IMR-90 (cell line): ENCODE measurements around the gene CNTLN. TPM values are rescaled to one million over a fixed set of nuclear protein-coding genes. Genes with fewer than 3 reads are reported as not detected.

Source experiments
- ATAC-seq: fragments of 200-7000 bp; cut with Tn5 transposase; 2 replicates; pipeline ENCODE4 v1.9.1; 2020; ENCODE audit warnings: low read depth, mild to moderate bottlenecking, moderate library complexity
- BruUV-seq: library from RNA; stranded (reverse); fragments of 400-500 nt; replicated peaks from 2 replicates; lab custom pipeline; 2021; lab: Mats Ljungman, UMichigan
- CTCF ChIA-PET: fragments of 300-600 bp; formaldehyde crosslinking; extraction: SDS; loops from one replicate; lab custom pipeline; 2021; ENCODE audit warnings: antibody characterized with exemption; lab: Yijun Ruan, JAX
- POLR2A ChIA-PET: fragments of 300-600 bp; sonication (Branson Sonifier 250); formaldehyde crosslinking; loops from one replicate; lab custom pipeline; 2022; ENCODE audit warnings: antibody characterized with exemption; ENCODE audit not compliant: unreplicated experiment; lab: Charles Lee
- DNase-seq: peaks from one replicate; pipeline ENCODE4 v3.0.0; 2013
- H2AFZ ChIP-seq: replicated peaks from 2 replicates; pipeline ENCODE3; 2013; ENCODE audit warnings: low read length, mild to moderate bottlenecking; ENCODE audit not compliant: poor library complexity
- H2AK5ac ChIP-seq: 2 replicates; pipeline ENCODE4 v1.6.1; 2013; ENCODE audit warnings: low read depth, low read length, inconsistent platforms
- H2AK9ac ChIP-seq: replicated peaks from 2 replicates; pipeline ENCODE3; 2013; ENCODE audit warnings: mild to moderate bottlenecking, low read depth, low read length, moderate library complexity; ENCODE audit not compliant: poor library complexity
- H2BK120ac ChIP-seq: 2 replicates; pipeline ENCODE4 v1.6.1; 2013; ENCODE audit warnings: low read depth, low read length, inconsistent platforms
- H2BK15ac ChIP-seq: 3 replicates; pipeline ENCODE4 v1.6.1; 2013; ENCODE audit warnings: low read depth, low read length, inconsistent platforms
- H2BK20ac ChIP-seq: 2 replicates; pipeline ENCODE4 v1.6.1; 2013; ENCODE audit warnings: low read depth, mild to moderate bottlenecking, inconsistent platforms, low read length, moderate library complexity
- H2BK5ac ChIP-seq: 2 replicates; pipeline ENCODE4 v1.6.1; 2013; ENCODE audit warnings: mild to moderate bottlenecking, low read depth, low read length, inconsistent platforms; ENCODE audit not compliant: poor library complexity, severe bottlenecking
- H3K14ac ChIP-seq: replicated peaks from 2 replicates; pipeline ENCODE4 v1.6.1; 2013; ENCODE audit warnings: low read depth, low read length, inconsistent platforms
- H3K18ac ChIP-seq: 2 replicates; pipeline ENCODE4 v1.6.1; 2013; ENCODE audit warnings: low read depth, low read length, control low read depth
- H3K23ac ChIP-seq: 2 replicates; pipeline ENCODE4 v1.6.1; 2013; ENCODE audit warnings: low read depth, low read length, inconsistent platforms
- H3K27ac ChIP-seq: 2 replicates; pipeline ENCODE4 v1.5.1; 2013; ENCODE audit warnings: mild to moderate bottlenecking, control low read depth, low read length; ENCODE audit not compliant: insufficient read depth
- H3K27me3 ChIP-seq: 2 replicates; pipeline ENCODE4 v1.6.1; 2013; ENCODE audit warnings: low read length; ENCODE audit not compliant: control insufficient read depth, insufficient read depth
- H3K36me3 ChIP-seq: 2 replicates; pipeline ENCODE4 v1.6.1; 2013; ENCODE audit warnings: low read length, mixed read lengths; ENCODE audit not compliant: control insufficient read depth, insufficient read depth
- H3K4ac ChIP-seq: 2 replicates; pipeline ENCODE4 v1.6.1; 2013; ENCODE audit warnings: low read depth, low read length, inconsistent platforms
- H3K4me1 ChIP-seq: 2 replicates; pipeline ENCODE4 v1.6.1; 2013; ENCODE audit warnings: low read length, mixed read lengths; ENCODE audit not compliant: control insufficient read depth, insufficient read depth
- H3K4me2 ChIP-seq: 2 replicates; pipeline ENCODE4 v1.6.1; 2013; ENCODE audit warnings: low read depth, mild to moderate bottlenecking, control low read depth, low read length, moderate library complexity
- H3K4me3 ChIP-seq: 2 replicates; pipeline ENCODE4 v1.5.1; 2013; ENCODE audit warnings: low read depth, mild to moderate bottlenecking, control low read depth, low read length, moderate library complexity; ENCODE audit not compliant: insufficient read depth
- H3K56ac ChIP-seq: 2 replicates; pipeline ENCODE4 v1.6.1; 2013; ENCODE audit warnings: low read length, inconsistent platforms; ENCODE audit not compliant: insufficient read depth; ENCODE audit errors: extremely low read depth
- H3K79me1 ChIP-seq, 2 experiments: 2 replicates each; pipeline ENCODE4 v1.6.1; 2013; ENCODE audit warnings: low read length in 2 of 2, inconsistent platforms in 1 of 2, low read depth in 1 of 2
- H3K9ac ChIP-seq: 2 replicates; pipeline ENCODE4 v1.6.1; 2013; ENCODE audit warnings: low read depth, low read length, control low read depth
- H3K9me1 ChIP-seq: 2 replicates; pipeline ENCODE4 v1.6.1; 2013; ENCODE audit warnings: low read length, inconsistent platforms; ENCODE audit not compliant: insufficient read depth
- H3K9me3 ChIP-seq: 2 replicates; pipeline ENCODE4 v1.6.1; 2013; ENCODE audit warnings: low read length; ENCODE audit not compliant: control insufficient read depth, insufficient read depth
- H4K20me1 ChIP-seq: 2 replicates; pipeline ENCODE4 v1.6.1; 2013; ENCODE audit warnings: low read length, inconsistent platforms; ENCODE audit not compliant: insufficient read depth
- H4K5ac ChIP-seq: 2 replicates; pipeline ENCODE4 v1.6.1; 2013; ENCODE audit warnings: mild to moderate bottlenecking, low read depth, low read length, control low read depth
- H4K8ac ChIP-seq, 2 experiments: 2 replicates each; pipeline ENCODE4 v1.6.1; 2013; ENCODE audit warnings: low read depth in 2 of 2, low read length in 2 of 2, control low read depth in 1 of 2, inconsistent platforms in 1 of 2
- H4K91ac ChIP-seq: 2 replicates; pipeline ENCODE4 v1.6.1; 2013; ENCODE audit warnings: low read depth, low read length, inconsistent platforms; ENCODE audit not compliant: insufficient read depth
- BHLHE40 ChIP-seq: fragments of 150-350 bp; IDR thresholded peaks from 2 replicates; pipeline ENCODE4 v1.6.1; 2016; ENCODE audit warnings: mild to moderate bottlenecking, low read depth, low read length
- CHD1 ChIP-seq: IDR thresholded peaks from 2 replicates; pipeline ENCODE4 v1.6.1; 2012; ENCODE audit warnings: low read depth, low read length, improper control_type of control experiment
- MAFK ChIP-seq: IDR thresholded peaks from 2 replicates; pipeline ENCODE4 v1.6.1; 2012; ENCODE audit warnings: low read depth, low read length, improper control_type of control experiment
- MXI1 ChIP-seq: IDR thresholded peaks from 2 replicates; pipeline ENCODE4 v1.6.1; 2012; ENCODE audit warnings: low read depth, mild to moderate bottlenecking, low read length, moderate library complexity, borderline replicate concordance
- NFE2L2 ChIP-seq: fragments of 150-350 bp; IDR thresholded peaks from 2 replicates; pipeline ENCODE4 v1.6.1; 2016; ENCODE audit warnings: low read depth, mild to moderate bottlenecking, low read length
- SMC3 ChIP-seq: fragments of 150-350 bp; IDR thresholded peaks from 2 replicates; pipeline ENCODE4 v1.6.1; 2016; ENCODE audit warnings: low read depth, mild to moderate bottlenecking, antibody characterized with exemption, low read length, moderate library complexity
- WGBS, 2 experiments: methylation state at CpG; one replicate each; pipeline versions ENCODE4 v1.1.5 to v1.1.7; 2013; ENCODE audit warnings: missing lambda C conversion rate in 2 of 2; ENCODE audit not compliant: insufficient read length in 1 of 2; ENCODE audit errors: extremely low coverage in 2 of 2; 5-methylcytosine and 5-hydroxymethylcytosine counted together
- dilution Hi-C: fragments of 300-500 bp; cut with HindIII; formaldehyde crosslinking; loops from one replicate; pipeline ENCODE4 v1.14.3; 2018; ENCODE audit warnings: low sequenced_read_pairs; ENCODE audit not compliant: unreplicated experiment
- in situ Hi-C: fragments of 300-500 bp; cut with MboI; formaldehyde crosslinking; loops from 3 replicates; pipeline ENCODE4 v1.14.3; 2019; ENCODE audit warnings: low sequenced_read_pairs, inconsistent platforms, mixed read lengths
- intact Hi-C: fragments of 100-400 bp; cut with micrococcal nuclease; formaldehyde crosslinking; loops from 2 replicates; pipeline ENCODE4 v1.10.0; 2022
- polyA plus RNA-seq, 3 experiments: library from polyadenylated mRNA; depleted of rRNA; stranded (reverse); fragments of >200 nt; gene quantifications; 2 replicates each; pipeline ENCODE4 v1.2.3, GENCODE V29; 2012; ENCODE audit warnings: low replicate concordance in 1 of 3
- total RNA-seq: library from RNA; depleted of rRNA; stranded (reverse); fragments of >200 nt; gene quantifications from 2 replicates; pipeline ENCODE4 v1.2.3, GENCODE V29; 2012
- TF ChIP-seq, protein P1 (sequence below): fragments of 150-350 bp; IDR thresholded peaks from 2 replicates; pipeline ENCODE4 v1.6.1; 2016; ENCODE audit warnings: low read depth, mild to moderate bottlenecking, low read length, moderate library complexity, borderline replicate concordance

The CNTLN gene
- total and polyA plus RNA-seq, 2 of the 4 experiments (the other 2 are of a cell fraction), result 3.8 to 5.9 TPM

- H3K36me3 ChIP-seq, result no peaks in the 10 kb centered on the region
- no peak overlapping the region for H2AK9ac ChIP-seq
- H2AK5ac ChIP-seq, result no peak overlapping the region
- H3K27me3 ChIP-seq, result no peaks in the 10 kb centered on the region
- no peak overlapping the region for H3K14ac ChIP-seq
- no peaks in the 10 kb centered on the region for H4K20me1 ChIP-seq
- no peaks in the 10 kb centered on the region for H3K79me1 ChIP-seq
- H3K9ac ChIP-seq, result no peak overlapping the region
- no peak overlapping the region for H3K27ac ChIP-seq
- ChIA-PET POLR2A (no interaction called here), CTCF (no interaction called here)
- H2BK20ac ChIP-seq, result no peak overlapping the region
- dilution Hi-C loops, result no loop called here
- intact Hi-C loops, result no loop called here
- no peak overlapping the region for H4K8ac ChIP-seq
- no peaks in the 10 kb centered on the region for H3K9me1 ChIP-seq
- H3K56ac ChIP-seq, result no peak overlapping the region
- no peak overlapping the region for H2BK120ac ChIP-seq
- H4K5ac ChIP-seq, result no peak overlapping the region
- H2AFZ ChIP-seq, result no peak overlapping the region
- H3K23ac ChIP-seq, result no peak overlapping the region
- H3K4me2 ChIP-seq, result no peak overlapping the region
- BruUV-seq, result no TSS peak
- WGBS, 2 experiments, result no CpG with 5 or more reads among the region's 6 CpGs
- no peak overlapping the region for H4K91ac ChIP-seq
- DNase-seq (no peak), ATAC-seq (no peak)
- H3K18ac ChIP-seq, result no peak overlapping the region
- H3K4me3 ChIP-seq, result no peak overlapping the region
- no peak overlapping the region for H2BK5ac ChIP-seq
- no peaks in the 10 kb centered on the region for H3K4me1 ChIP-seq
- TF ChIP-seq MAFK, result no peak
- TF ChIP-seq NFE2L2, result no peak
- no peak for TF ChIP-seq CHD1
- TF ChIP-seq MXI1, result no peak
- TF ChIP-seq, protein P1, sequence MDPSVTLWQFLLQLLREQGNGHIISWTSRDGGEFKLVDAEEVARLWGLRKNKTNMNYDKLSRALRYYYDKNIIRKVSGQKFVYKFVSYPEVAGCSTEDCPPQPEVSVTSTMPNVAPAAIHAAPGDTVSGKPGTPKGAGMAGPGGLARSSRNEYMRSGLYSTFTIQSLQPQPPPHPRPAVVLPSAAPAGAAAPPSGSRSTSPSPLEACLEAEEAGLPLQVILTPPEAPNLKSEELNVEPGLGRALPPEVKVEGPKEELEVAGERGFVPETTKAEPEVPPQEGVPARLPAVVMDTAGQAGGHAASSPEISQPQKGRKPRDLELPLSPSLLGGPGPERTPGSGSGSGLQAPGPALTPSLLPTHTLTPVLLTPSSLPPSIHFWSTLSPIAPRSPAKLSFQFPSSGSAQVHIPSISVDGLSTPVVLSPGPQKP, result no peak
- TF ChIP-seq BHLHE40, result no peak
- TF ChIP-seq SMC3, result no peak
- in situ Hi-C loops, result no loop called here
- no peak overlapping the region for H3K4ac ChIP-seq
- no peaks in the 10 kb centered on the region for H3K9me3 ChIP-seq
- H2BK15ac ChIP-seq, result no peak overlapping the region
Measured at GRCh38 chr9:17487467-17487866, 352.6 kb downstream of the CNTLN start.
